GM23338 (cell line): ENCODE measurements around the gene PTMA. TPM values are rescaled to one million over a fixed set of nuclear protein-coding genes. Genes with fewer than 3 reads are reported as not detected.

Experiments used
- ATAC-seq: fragments of 200-7000 bp; cut with Tn5 transposase; 3 replicates; pipeline ENCODE4 v1.9.1; 2020
- DNase-seq: peaks from one replicate; pipeline ENCODE4 v3.0.0-alpha.2; 2015; ENCODE audit warnings: low spot score
- H2AFZ ChIP-seq: fragments of 200-600 bp; sonication (generic); 2 replicates; pipeline ENCODE4 v1.8.0; 2016; ENCODE audit warnings: antibody characterized with exemption, mild to moderate bottlenecking, moderate library complexity
- H3F3A ChIP-seq: fragments of 200-600 bp; sonication (generic); replicated peaks from 2 replicates; pipeline ENCODE4 v1.8.0; 2017; ENCODE audit warnings: antibody characterized with exemption, mixed run types, low read depth
- H3K27ac ChIP-seq: fragments of 200-600 bp; sonication (generic); 2 replicates; pipeline ENCODE4 v1.6.1; 2016; ENCODE audit warnings: low read depth
- H3K27me3 ChIP-seq: fragments of 200-600 bp; sonication (generic); 2 replicates; pipeline ENCODE4 v1.8.0; 2016; ENCODE audit warnings: mild to moderate bottlenecking, mixed run types, moderate library complexity; ENCODE audit not compliant: insufficient read depth
- H3K36me3 ChIP-seq: fragments of 200-600 bp; sonication (generic); 2 replicates; pipeline ENCODE4 v1.8.0; 2016; ENCODE audit warnings: mild to moderate bottlenecking; ENCODE audit not compliant: insufficient read depth
- H3K4me1 ChIP-seq: fragments of 200-600 bp; sonication (generic); 2 replicates; pipeline ENCODE4 v1.8.0; 2016; ENCODE audit warnings: mild to moderate bottlenecking, moderate library complexity; ENCODE audit not compliant: insufficient read depth
- H3K4me2 ChIP-seq: fragments of 200-600 bp; sonication (generic); 2 replicates; pipeline ENCODE4 v1.7.1; 2017; ENCODE audit warnings: mixed run types
- H3K4me3 ChIP-seq: fragments of 200-600 bp; sonication (generic); 2 replicates; pipeline ENCODE4 v1.6.1; 2016; ENCODE audit warnings: mixed run types
- H3K79me2 ChIP-seq: fragments of 200-600 bp; sonication (generic); replicated peaks from 2 replicates; pipeline ENCODE4 v1.8.0; 2017; ENCODE audit warnings: mild to moderate bottlenecking; ENCODE audit not compliant: insufficient read depth
- H3K9me2 ChIP-seq: fragments of 200-600 bp; sonication (generic); 2 replicates; pipeline ENCODE4 v1.8.0; 2017; ENCODE audit not compliant: insufficient read depth
- H4K20me1 ChIP-seq: fragments of 200-600 bp; sonication (generic); replicated peaks from 2 replicates; pipeline ENCODE4 v1.8.0; 2017; ENCODE audit warnings: mild to moderate bottlenecking; ENCODE audit not compliant: insufficient read depth
- H3K27ac Mint-ChIP-seq: 2 replicates; pipeline ENCODE4 v1.8.0; 2020; ENCODE audit warnings: inconsistent platforms, mild to moderate bottlenecking, moderate library complexity, mixed read lengths
- H3K27me3 Mint-ChIP-seq: 3 replicates; pipeline ENCODE4 v1.8.0; 2022; ENCODE audit warnings: low read depth, mild to moderate bottlenecking, moderate library complexity, mixed read lengths, inconsistent platforms; ENCODE audit not compliant: insufficient read depth, poor library complexity
- H3K36me3 Mint-ChIP-seq: 3 replicates; pipeline ENCODE4 v1.8.0; 2021; ENCODE audit warnings: low read depth, mild to moderate bottlenecking, inconsistent platforms, moderate library complexity, mixed read lengths
- H3K4me1 Mint-ChIP-seq: 3 replicates; pipeline ENCODE4 v1.8.0; 2020; ENCODE audit warnings: mild to moderate bottlenecking, inconsistent platforms, mixed read lengths
- H3K4me3 Mint-ChIP-seq: 3 replicates; pipeline ENCODE4 v1.8.0; 2021; ENCODE audit warnings: moderate library complexity, mild to moderate bottlenecking, inconsistent platforms, mixed read lengths
- H3K9me3 Mint-ChIP-seq: 3 replicates; pipeline ENCODE4 v1.8.0; 2020; ENCODE audit warnings: moderate library complexity, mild to moderate bottlenecking, inconsistent platforms, mixed read lengths
- CREB1 ChIP-seq: fragments of 250-450 bp; sonication (Bioruptor Pico); IDR thresholded peaks from 2 replicates; pipeline ENCODE4 v1.5.0; 2020; ENCODE audit warnings: low read depth, mild to moderate bottlenecking, moderate library complexity
- CTCF ChIP-seq, 2 experiments: fragments of 200-600 bp in 1 of 2; sonication (generic) in 1 of 2; conservative IDR thresholded peaks; 2 replicates each; pipeline versions ENCODE4 v1.5.1 to v1.6.1; 2016 to 2017; ENCODE audit warnings: antibody characterized with exemption in 2 of 2, low read depth in 2 of 2, mild to moderate bottlenecking in 2 of 2, moderate library complexity in 1 of 2
- ETS1 ChIP-seq: IDR thresholded peaks from 2 replicates; pipeline ENCODE4 v1.6.1; 2016; ENCODE audit warnings: antibody characterized with exemption
- EZH2 ChIP-seq: fragments of 200-600 bp; sonication (generic); IDR thresholded peaks from one replicate; pipeline ENCODE4 v1.8.0; 2017; ENCODE audit warnings: antibody characterized with exemption, mild to moderate bottlenecking, low read depth; ENCODE audit not compliant: unreplicated experiment
- EZH2phosphoT487 ChIP-seq: fragments of 200-600 bp; sonication (generic); IDR thresholded peaks from one replicate; pipeline ENCODE4 v1.8.1; 2018; ENCODE audit warnings: antibody characterized with exemption; ENCODE audit not compliant: unreplicated experiment
- JUNB ChIP-seq: IDR thresholded peaks from one replicate; pipeline ENCODE4 v1.6.1; 2016; ENCODE audit warnings: antibody characterized with exemption; ENCODE audit not compliant: unreplicated experiment
- NANOG ChIP-seq: IDR thresholded peaks from 2 replicates; pipeline ENCODE4 v1.6.1; 2016; ENCODE audit warnings: antibody characterized with exemption, borderline replicate concordance
- POLR2AphosphoS5 ChIP-seq: IDR thresholded peaks from 2 replicates; pipeline ENCODE4 v1.6.1; 2016; ENCODE audit warnings: antibody characterized with exemption, low read depth
- REST ChIP-seq: IDR thresholded peaks from one replicate; pipeline ENCODE4 v1.6.1; 2018; ENCODE audit warnings: antibody characterized with exemption; ENCODE audit not compliant: unreplicated experiment
- STAT1 ChIP-seq: IDR thresholded peaks from one replicate; pipeline ENCODE4 v1.6.1; 2016; ENCODE audit warnings: antibody characterized with exemption; ENCODE audit not compliant: unreplicated experiment
- ZNF114 ChIP-seq: fragments of 250-450 bp; sonication (Bioruptor Pico); IDR thresholded peaks from 2 replicates; pipeline ENCODE4 v1.5.0; 2020; ENCODE audit warnings: mild to moderate bottlenecking, moderate library complexity
- ZNF331 ChIP-seq: fragments of 250-450 bp; sonication (Bioruptor Pico); IDR thresholded peaks from 2 replicates; pipeline ENCODE4 v1.5.0; 2020; ENCODE audit warnings: low read depth, mild to moderate bottlenecking, moderate library complexity
- ZNF462 ChIP-seq: fragments of 250-450 bp; sonication (Bioruptor Pico); IDR thresholded peaks from 2 replicates; pipeline ENCODE4 v1.5.0; 2020; ENCODE audit warnings: mild to moderate bottlenecking, moderate library complexity
- polyA plus RNA-seq: library from polyadenylated mRNA; unstranded; fragments of >200 nt; fragmentation: Nextera tagmentation; extraction: Ambion mirVana; gene quantifications from 2 replicates; pipeline ENCODE4 v1.2.1, GENCODE V29; 2016
- total RNA-seq: library from RNA; depleted of rRNA; stranded (reverse); fragments of >200 nt; shearing (Covaris generic); gene quantifications from 2 replicates; pipeline ENCODE4 v1.2.3, GENCODE V29; 2014

The PTMA gene
- total and polyA plus RNA-seq, 2 experiments from 2014 or later: 1,861 to 8,990 TPM

GRCh38 chr2:231701456-231702373, 6.6 kb upstream of the PTMA start:
- Mint-ChIP-seq H3K9me3 (no peaks in the 10 kb centered on the region), H3K27ac (no peak overlapping the region), H3K4me3 (no peak overlapping the region), H3K4me1 (peaks cover 2% of the 10 kb centered on the region; the same call in 2 of the 3 replicates), H3K27me3 (peaks cover 13% of the 10 kb centered on the region), H3K36me3 (no peaks in the 10 kb centered on the region)
- Histone ChIP-seq H3K36me3 (no peaks in the 10 kb centered on the region), H3F3A (peaks cover 5% of the 10 kb centered on the region; the same call in 1 of the 2 replicates), H3K9me2 (no peaks in the 10 kb centered on the region), H3K4me2 (no peak overlapping the region), H4K20me1 (no peaks in the 10 kb centered on the region; the same call in 1 of the 2 replicates), H3K4me1 (peaks cover 8% of the 10 kb centered on the region), H3K27ac (no peak overlapping the region), H3K27me3 (no peaks in the 10 kb centered on the region), H3K4me3 (no peak overlapping the region), H2AFZ (no peak overlapping the region), H3K79me2 (peaks cover 15% of the 10 kb centered on the region)
- TF ChIP-seq CREB1 (CRISPR knock-in tag) (no peak), NANOG (no peak), ZNF462 (CRISPR knock-in tag) (no peak), EZH2 (no peak), CTCF (conservative IDR thresholded peaks at IDR 0.05; ENCODE audit: low read depth in 2 of 2) (no peak), POLR2AphosphoS5 (no peak), EZH2phosphoT487 (no peak), ETS1 (no peak), ZNF331 (CRISPR knock-in tag) (no peak), STAT1 (no peak), ZNF114 (CRISPR knock-in tag) (no peak), REST (no peak), JUNB (no peak)
- ATAC-seq: no peak
- no peak for DNase-seq
